SK-N-SH (cell line): ENCODE data around the gene SAMD8.

Source experiments
- CHD2 ChIP-seq: fragments of 150-350 bp; IDR thresholded peaks from 2 replicates; pipeline ENCODE4 v1.6.1; 2018; ENCODE audit warnings: low read length; ENCODE audit not compliant: partially characterized antibody
- RAD21 ChIP-seq: IDR thresholded peaks from 2 replicates; pipeline ENCODE4 v1.6.1; 2012; ENCODE audit warnings: mild to moderate bottlenecking, low read length
- TF ChIP-seq, protein P1 (sequence below): fragments of 200-600 bp; sonication (generic); IDR thresholded peaks from 2 replicates; pipeline ENCODE4 v1.6.1; 2017; ENCODE audit warnings: antibody characterized with exemption, mild to moderate bottlenecking, moderate library complexity

DNA sequence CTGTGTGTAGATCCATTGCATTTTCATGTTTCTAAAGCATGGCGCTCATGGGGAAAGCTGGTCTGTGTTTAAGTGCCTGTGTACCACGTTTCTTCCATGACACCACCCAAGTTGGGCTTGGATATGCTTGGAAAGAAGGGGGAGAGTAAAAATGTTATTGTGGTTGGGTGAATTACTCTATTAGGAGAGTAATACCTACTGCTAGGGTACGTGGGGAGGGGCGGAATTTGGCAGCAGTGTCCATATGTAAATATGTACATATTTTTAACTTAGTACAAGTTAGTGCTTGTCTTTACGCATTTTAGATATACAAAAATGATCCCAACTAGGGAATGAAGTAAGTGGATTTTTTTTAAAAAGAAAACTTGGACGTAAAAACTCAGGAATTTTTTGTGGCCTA, 42.9 kb upstream of the SAMD8 start:
- TF ChIP-seq, protein P1, sequence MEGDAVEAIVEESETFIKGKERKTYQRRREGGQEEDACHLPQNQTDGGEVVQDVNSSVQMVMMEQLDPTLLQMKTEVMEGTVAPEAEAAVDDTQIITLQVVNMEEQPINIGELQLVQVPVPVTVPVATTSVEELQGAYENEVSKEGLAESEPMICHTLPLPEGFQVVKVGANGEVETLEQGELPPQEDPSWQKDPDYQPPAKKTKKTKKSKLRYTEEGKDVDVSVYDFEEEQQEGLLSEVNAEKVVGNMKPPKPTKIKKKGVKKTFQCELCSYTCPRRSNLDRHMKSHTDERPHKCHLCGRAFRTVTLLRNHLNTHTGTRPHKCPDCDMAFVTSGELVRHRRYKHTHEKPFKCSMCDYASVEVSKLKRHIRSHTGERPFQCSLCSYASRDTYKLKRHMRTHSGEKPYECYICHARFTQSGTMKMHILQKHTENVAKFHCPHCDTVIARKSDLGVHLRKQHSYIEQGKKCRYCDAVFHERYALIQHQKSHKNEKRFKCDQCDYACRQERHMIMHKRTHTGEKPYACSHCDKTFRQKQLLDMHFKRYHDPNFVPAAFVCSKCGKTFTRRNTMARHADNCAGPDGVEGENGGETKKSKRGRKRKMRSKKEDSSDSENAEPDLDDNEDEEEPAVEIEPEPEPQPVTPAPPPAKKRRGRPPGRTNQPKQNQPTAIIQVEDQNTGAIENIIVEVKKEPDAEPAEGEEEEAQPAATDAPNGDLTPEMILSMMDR: no peak
- no peak for TF ChIP-seq RAD21
- TF ChIP-seq CHD2: no peak
